ENCODE results near the gene PROM2.
"Not testable (repeated sequence)": the region's sequence is repeated elsewhere in the genome, so short reads cannot be mapped to it uniquely, and the experiment has no call there.

Gene PROM2, protein sequence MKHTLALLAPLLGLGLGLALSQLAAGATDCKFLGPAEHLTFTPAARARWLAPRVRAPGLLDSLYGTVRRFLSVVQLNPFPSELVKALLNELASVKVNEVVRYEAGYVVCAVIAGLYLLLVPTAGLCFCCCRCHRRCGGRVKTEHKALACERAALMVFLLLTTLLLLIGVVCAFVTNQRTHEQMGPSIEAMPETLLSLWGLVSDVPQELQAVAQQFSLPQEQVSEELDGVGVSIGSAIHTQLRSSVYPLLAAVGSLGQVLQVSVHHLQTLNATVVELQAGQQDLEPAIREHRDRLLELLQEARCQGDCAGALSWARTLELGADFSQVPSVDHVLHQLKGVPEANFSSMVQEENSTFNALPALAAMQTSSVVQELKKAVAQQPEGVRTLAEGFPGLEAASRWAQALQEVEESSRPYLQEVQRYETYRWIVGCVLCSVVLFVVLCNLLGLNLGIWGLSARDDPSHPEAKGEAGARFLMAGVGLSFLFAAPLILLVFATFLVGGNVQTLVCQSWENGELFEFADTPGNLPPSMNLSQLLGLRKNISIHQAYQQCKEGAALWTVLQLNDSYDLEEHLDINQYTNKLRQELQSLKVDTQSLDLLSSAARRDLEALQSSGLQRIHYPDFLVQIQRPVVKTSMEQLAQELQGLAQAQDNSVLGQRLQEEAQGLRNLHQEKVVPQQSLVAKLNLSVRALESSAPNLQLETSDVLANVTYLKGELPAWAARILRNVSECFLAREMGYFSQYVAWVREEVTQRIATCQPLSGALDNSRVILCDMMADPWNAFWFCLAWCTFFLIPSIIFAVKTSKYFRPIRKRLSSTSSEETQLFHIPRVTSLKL

DNA sequence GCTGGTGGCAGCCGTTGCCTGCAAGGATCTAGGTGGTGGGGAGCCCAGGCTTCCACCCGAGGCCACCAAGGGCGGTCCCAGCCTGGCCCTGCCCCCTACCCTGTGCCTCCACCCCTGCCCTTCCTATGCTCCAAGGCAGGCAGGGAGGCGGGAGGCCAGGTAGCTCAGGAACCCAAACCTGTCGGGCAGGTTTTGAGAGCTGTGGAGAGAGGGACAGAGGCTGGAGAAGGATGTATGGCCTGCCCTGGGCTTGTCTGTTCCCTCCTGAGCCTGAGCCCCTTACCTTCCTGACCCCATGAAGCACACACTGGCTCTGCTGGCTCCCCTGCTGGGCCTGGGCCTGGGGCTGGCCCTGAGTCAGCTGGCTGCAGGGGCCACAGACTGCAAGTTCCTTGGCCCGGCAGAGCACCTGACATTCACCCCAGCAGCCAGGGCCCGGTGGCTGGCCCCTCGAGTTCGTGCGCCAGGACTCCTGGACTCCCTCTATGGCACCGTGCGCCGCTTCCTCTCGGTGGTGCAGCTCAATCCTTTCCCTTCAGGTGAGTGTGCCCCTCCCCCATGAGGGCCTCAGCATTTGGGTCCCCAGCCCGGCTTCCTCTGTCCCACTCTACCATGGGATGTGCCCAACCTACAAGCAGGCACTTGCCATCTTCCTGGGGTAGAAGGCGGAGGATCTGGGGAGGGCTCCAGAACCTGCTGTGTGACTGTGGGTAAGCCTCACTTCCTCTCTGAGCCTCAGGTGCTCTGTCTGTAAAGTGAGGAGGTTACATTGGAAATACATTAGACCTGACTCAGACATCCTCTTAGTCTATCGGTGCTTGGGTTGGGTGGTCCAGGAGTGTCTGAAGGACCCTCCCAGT is at the start of gene PROM2:
Gene PROM2, plus strand, starts transcription at position 159 of the 860 bp plus-strand sequence. Its CDS starts 137 bp downstream, at position 296.
- DNase-seq (ENCODE audit: low read depth), result no peak

DNA sequence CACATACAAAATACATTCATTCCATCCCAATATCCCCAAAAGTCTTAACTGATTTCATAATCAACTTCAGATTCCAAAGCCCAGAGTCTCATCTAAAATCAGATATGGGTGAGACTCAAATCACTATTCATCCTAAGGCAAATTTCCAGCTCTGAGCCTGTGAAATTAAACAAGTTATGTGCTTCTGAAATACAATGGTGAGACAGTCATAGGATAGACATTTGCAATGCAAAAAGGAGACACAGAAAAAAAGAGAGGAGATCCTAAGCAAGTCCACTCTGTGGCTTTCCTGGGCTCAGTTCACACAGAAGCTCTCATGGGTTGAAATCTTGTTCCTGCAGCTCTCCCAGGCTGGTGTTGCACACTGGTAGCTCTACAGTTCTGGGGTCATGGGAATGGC is 48.6 kb upstream of the PROM2 start:
- no peak for DNase-seq (ENCODE audit: low read depth)

DNA sequence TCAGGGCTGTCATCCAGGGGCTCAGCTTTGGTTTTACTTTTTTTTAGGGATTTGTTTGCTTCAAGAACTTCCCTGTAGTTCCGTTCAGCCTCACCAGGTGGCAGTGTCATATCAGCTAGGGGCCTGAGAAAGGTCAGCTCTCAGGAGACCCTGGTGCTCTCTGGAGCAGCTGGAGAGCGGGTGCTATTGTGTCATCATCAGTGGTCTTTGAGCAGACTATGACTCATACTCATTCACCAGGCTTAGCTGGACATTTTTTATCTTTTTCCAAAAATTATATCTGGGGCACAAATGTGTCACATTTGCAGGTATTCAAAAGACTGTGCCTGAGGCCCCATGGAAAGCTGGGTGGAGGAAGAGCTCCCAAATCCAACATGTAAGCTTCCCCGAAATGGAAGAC is 42.5 kb upstream of the PROM2 start:
- DNase-seq (ENCODE audit: low read depth), result no peak

DNA sequence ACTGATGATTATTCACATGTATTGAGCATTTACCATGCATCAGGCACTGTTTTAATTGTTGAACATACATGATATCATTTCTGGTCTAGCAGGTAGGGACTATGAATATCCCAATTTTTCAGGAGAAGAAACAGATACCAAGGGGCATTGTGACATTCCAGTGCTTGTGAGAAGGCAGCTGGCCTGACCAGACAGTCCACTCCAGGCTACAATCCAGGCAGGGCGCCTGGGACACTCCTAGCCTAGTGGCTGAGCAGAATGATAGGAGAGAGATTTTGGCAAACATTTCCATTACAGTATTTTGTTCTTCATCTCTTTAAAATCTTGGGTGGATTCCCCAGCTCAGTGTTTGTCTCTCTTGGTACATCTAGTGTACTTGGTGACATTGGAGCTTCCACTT is 42.0 kb upstream of the PROM2 start:
- no peak for DNase-seq (ENCODE audit: low read depth)

DNA sequence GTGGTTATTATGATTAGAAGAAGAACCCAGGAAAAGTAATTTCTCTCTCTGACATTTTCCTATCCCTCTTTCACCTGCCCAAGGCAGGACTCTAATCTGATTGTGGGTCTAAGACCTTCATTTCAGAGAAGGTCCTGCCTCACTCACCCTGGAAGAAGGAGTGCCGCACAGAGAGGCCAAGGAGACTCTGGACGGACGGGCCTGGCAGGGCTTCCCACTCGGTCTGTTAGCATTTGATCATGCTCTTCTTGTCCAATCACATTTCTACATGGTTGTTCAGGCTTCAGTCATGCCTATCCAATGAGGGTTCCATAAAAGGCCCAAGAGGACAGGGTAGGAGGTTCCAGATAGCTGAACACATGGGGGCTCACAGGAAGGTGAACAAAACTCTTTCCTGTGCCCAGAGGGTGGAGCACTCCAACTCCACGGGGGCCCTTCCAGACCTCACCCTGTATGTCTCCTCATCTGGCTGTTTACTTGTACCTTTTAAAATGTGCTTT is 39.9 kb upstream of the PROM2 start:
- no peak for DNase-seq (ENCODE audit: low read depth)

DNA sequence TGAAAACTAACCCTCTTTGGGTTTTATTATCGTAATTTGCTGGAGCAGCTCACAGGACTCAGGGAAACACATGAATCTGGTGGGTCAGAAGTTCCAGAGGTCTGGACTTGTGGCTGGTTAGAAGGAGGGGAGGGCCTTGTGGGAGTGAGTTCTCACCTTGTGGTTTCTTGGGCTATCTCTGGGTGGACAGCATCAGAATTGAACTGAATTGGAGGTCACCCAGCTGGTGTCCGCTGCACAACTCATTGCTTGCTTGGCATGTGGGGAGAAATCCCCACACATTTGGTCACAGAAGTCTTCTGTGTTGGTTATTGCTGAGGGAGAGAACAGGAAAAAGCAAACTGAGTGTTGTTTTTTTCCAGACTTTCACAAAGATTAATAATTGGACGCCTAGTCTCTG is 39.4 kb upstream of the PROM2 start:
- DNase-seq (ENCODE audit: low read depth), result no peak

DNA sequence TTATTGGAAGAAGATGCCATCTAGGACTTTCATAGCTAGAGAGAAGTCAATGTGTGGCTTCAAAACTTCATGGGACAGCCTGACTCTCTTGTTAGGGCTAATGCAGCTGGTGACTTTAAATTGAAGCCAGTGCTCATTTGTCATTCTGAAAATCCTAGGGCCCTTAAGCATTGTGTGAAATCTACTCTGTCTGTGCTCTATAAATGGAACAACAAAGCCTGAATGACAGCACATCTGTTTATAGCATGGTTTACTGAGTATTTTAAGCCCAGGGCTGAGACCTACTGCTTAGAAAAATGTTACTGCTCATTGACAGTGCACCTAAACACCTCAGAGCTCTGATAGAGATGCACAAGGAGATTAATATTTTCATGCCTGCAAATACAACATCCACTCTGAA is 36.1 kb upstream of the PROM2 start:
- DNase-seq (ENCODE audit: low read depth), result no peak

- no peak for DNase-seq (ENCODE audit: low read depth)
Observed at GRCh38 chr2:95240091-95240490, 34.2 kb upstream of the PROM2 start.

DNA sequence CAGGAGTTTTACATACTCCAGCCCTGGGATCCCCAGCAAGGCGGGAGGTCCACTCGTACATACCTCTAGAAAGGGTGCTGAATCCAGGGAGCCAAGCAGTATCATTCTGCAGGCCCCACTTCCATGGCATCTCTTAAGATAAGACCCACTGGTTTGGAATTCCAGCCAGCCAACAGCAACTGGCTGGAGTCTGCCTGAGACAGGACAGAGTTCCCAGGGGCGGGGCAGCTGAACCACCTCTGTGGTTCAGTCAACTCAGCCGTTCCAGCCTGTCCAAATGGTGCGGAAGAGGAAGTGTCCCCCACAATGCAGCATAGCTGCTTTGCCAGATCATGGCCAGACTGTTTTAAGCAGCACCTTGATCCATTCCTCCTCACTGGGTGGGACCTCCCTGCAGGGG is 33.7 kb upstream of the PROM2 start:
- DNase-seq (ENCODE audit: low read depth), result no peak

DNA sequence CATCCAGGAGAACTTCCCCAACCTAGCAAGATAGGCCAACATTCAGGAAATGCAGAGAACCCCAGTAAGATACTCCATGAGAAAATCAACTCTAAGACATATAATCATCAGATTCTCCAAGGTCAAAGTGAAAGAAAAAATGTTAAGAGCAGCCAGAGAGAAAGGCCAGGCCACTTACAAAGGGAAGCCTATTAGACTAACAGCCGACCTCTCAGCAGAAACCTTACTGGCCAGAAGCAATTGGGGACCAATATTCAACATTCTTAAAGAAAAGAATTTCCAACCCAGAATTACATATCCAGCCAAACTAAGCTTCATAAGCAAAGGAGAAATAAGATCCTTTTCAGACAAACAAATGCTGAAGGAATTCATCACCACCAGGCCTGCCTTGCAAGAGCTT is 32.2 kb upstream of the PROM2 start:
- DNase-seq (ENCODE audit: low read depth), result not testable (repeated sequence)

GRCh38 chr2:95258271-95258670 is 16.0 kb upstream of the PROM2 start:
- no peak for DNase-seq (ENCODE audit: low read depth)

- no peak for DNase-seq (ENCODE audit: low read depth)
Observed at GRCh38 chr2:95260028-95261023, 13.9 kb upstream of the PROM2 start.

DNA sequence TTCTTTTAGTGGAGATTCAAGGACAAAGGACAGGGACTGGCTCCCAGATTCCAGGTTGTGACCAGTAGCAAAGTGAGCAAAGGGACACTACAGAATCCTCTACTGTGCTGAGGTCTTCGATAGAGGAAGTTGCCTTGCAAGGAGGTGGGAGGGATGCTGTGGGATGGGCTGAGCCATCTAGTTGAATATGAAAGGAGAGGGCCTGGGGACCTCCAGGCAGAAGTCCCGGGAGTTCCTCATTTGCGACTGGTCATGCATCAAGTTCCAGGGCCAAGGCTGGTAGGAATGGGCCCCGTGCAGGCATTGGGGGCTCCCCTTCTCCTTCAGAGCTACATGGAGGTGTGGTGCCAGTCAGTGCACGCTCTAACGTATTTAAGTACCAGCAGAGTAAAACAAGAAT is 12.6 kb upstream of the PROM2 start:
- no peak for DNase-seq (ENCODE audit: low read depth)

- DNase-seq (ENCODE audit: low read depth), result no peak
Observed at GRCh38 chr2:95262896-95263542, 11.2 kb upstream of the PROM2 start.

- no peak for DNase-seq (ENCODE audit: low read depth)
Observed at GRCh38 chr2:95264624-95265023, 9.6 kb upstream of the PROM2 start.

DNA sequence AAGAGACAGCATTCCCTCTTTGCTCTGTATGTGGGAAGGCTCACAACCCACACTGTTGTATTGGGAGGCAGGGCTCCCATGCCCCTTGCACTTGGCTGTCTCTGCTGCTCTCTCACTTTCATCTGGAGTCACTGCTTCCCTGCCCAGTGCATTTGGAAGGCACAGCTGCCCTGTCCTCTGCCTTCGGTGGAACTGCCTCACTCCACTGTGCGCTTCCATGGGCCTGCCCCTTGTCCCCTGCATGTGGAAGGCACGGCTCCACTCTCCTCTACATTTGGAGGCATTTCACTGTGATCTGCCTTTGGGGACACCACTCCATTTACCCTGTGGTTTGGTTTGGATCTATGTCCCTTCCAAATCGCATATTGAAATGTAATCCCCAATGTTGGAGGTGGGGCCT is 9.1 kb upstream of the PROM2 start:
- DNase-seq (ENCODE audit: low read depth), result no peak

DNA sequence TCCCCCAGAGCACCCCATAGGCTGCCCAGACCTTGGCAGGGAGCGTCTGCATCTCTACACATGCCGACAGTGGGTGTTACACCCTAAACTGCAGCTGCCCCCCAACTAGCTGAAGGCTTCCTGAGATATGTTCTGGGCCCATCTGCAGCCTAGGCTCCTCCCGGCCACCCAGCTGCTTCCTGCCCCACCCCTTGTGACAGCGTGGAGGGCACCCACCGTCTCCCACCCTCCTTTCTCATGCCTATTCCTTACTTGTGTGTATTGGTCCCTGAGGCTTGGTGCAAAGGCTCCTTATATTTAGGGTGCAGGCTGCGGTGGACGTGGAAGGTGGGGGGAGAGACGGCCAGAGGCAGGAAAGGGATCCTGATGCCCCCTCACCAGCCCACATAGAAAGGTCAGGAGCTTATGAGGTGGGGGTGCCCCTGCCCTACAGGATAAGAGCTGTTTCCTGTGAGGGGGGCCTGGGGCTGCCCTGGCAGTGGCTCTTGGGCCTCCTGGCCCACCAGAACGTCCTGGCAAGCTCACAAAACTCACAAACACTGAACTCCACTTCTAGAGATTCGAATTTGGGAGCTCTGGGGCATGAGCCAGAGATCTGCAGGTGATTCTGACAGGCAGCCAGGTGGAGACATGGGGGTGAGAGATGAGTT is 7.3 kb upstream of the PROM2 start:
- no peak for DNase-seq (ENCODE audit: low read depth)

GRCh38 chr2:95267458-95268210 is 6.6 kb upstream of the PROM2 start:
- DNase-seq (ENCODE audit: low read depth), result no peak
